Measurements from ENCODE around the gene COL26A1. TPM values are rescaled to one million over a fixed set of nuclear protein-coding genes. Genes with fewer than 3 reads are reported as not detected.
A peak's percentile ranks its signal among the peaks of the same experiment; 100 is the strongest.

The COL26A1 gene
- total RNA-seq, 1 donor from 2014 or later: not detected

DNA sequence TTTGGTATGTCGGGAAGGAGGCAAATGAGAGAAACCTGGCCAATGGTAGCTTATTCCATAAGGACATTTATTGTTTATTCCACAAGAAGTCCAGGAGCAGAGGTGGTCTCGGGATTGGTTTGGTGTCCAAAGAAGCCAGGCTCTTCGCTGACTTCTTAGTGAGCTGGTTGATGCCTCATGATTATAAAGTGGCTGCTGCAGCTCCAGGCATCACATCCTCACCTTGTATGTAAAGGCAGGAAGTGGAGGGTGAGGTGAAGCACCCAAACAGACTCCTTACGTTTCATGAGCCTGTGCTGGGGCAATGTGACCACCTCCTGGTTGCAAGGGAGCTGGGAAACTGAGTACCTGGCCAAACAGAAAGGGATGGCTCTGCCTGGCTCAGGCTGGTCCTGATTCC, 174.0 kb downstream of the COL26A1 start:
- intact Hi-C loops (cut with DNase I): loop anchor here (10.0 kb wide), 1 partner anchor 162 kb away; no protein-coding TSS in a partner anchor

DNA sequence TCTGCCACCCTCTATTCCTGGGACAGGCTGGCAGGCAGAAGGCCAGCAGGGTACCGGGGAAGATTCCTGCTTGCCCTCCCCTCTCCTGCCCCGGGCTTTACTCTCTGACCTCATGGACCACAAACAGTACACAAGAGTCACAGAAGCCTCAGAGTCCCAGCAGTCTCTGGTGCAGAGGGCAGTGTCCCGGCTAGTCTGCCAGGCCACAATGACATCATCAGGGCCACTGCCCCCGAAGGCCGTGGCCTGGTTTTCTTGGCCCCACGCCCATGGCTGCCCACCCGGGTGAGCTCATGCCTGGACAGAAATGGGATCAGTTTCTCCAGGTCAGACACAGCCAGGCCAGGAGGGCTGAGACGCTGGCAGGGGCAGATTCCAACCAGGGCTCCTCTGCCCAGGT, 174.5 kb downstream of the COL26A1 start:
- ATAC-seq (ENCODE audit: poor library complexity): no peak
- intact Hi-C loops (cut with DNase I): loop anchor here (10.0 kb wide), 1 partner anchor 162 kb away; no protein-coding TSS in a partner anchor
- no peak for DNase-seq

More for the DNA sequence above, 174.0 kb downstream of the COL26A1 start:
- DNase-seq (no peak), ATAC-seq (ENCODE audit: poor library complexity) (no peak)

GRCh38 chr7:101537935-101538595, 175.4 kb downstream of the COL26A1 start:
- no peak for ATAC-seq (ENCODE audit: poor library complexity)
- intact Hi-C loops (cut with DNase I): loop anchor here (10.0 kb wide), 1 partner anchor 163 kb away; no protein-coding TSS in a partner anchor
- no peak for DNase-seq

GRCh38 chr7:101538596-101539459, 176.2 kb downstream of the COL26A1 start:
- intact Hi-C loops (cut with DNase I): loop anchor here (10.0 kb wide), 1 partner anchor 164 kb away; no protein-coding TSS in a partner anchor
- ATAC-seq (ENCODE audit: poor library complexity) (peak; percentile 72), DNase-seq (peak; percentile 74)

- peak; percentile 13 for DNase-seq
- no peak for ATAC-seq (ENCODE audit: poor library complexity)
- intact Hi-C loops (cut with DNase I): loop anchor here (10.0 kb wide), 1 partner anchor 165 kb away; no protein-coding TSS in a partner anchor
Measured at GRCh38 chr7:101539784-101540183, 177.1 kb downstream of the COL26A1 start.

- DNase-seq (peak; percentile 57), ATAC-seq (ENCODE audit: poor library complexity) (peak; percentile 55)
- intact Hi-C loops (cut with DNase I): loop anchor here (2.0 kb wide), 1 partner anchor 730 kb away; no protein-coding TSS in a partner anchor
Measured at GRCh38 chr7:101542527-101543241, 180.0 kb downstream of the COL26A1 start.

GRCh38 chr7:101543242-101543766, 180.6 kb downstream of the COL26A1 start:
- no peak for DNase-seq
- ATAC-seq (ENCODE audit: poor library complexity): no peak
- intact Hi-C loops (cut with DNase I): loop anchor here (2.0 kb wide), 1 partner anchor 729 kb away; no protein-coding TSS in a partner anchor

DNA sequence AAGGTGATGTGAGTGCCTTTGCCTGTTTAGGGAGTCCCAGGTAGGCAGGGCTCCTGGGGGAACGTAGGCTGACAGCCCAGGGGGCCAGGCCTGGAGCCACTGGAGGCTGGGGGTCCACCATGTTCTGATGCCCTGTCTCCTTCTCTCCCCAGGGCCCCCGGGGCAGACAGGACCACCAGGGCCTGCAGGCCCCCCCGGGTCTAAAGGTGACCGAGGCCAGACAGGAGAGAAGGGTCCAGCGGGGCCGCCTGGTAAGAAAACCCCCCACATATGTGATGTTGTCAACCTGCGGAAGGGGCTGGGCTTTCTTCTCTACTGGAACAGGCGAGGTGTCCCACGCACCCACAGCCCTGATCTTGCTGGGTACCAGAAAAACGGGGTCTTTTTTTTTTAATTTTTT, 181.2 kb downstream of the COL26A1 start:
- DNase-seq: peak; percentile 19
- ATAC-seq (ENCODE audit: poor library complexity): no peak
- intact Hi-C loops (cut with DNase I): loop anchor here (2.0 kb wide), 1 partner anchor 729 kb away; no protein-coding TSS in a partner anchor

DNA sequence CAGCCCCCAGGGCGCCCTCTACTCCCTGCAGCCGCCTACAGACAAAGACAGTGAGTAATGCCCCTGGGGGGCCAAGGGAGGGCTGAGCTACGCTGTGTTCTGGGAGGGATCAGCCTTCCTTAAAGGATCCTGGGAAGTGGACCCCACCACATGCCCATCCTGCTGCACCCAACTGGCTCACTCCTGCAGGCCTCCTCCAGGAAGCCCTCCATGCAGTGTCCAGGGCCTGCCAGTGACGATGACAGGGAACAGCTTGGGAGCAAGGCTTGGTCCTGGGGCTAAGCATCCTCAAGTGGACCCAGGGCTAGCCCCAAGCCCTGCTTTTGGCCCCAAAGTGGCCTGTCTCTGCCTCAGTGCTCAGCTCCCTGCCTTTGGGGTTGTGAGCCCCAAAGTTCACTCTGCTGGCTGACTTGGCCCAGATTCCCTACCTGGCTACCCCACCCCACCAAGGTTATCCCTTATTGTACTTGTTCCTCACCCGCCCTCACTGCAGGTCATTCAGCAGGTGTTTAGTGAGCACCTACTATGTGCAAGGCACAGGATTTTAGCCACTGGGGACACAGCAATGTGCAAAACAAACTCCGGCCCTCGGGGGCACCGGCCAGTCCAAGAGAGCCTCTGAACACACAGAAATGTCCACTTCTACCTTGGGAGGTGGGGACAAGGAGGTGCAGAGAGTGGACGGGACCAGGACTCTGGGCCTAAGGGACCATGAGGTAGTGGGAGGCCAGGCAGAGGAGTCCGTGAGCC, 182.9 kb downstream of the COL26A1 start:
- intact Hi-C loops (cut with DNase I): no loop called here
- ATAC-seq (ENCODE audit: poor library complexity) (no peak), DNase-seq (peak; percentile 17)

- ATAC-seq (ENCODE audit: poor library complexity) (no peak), DNase-seq (no peak)
- intact Hi-C loops (cut with DNase I): no loop called here
Measured at GRCh38 chr7:101546308-101546936, 183.7 kb downstream of the COL26A1 start.

- no peak for ATAC-seq (ENCODE audit: poor library complexity)
- peak; percentile 29 for DNase-seq
- intact Hi-C loops (cut with DNase I): no loop called here
Measured at GRCh38 chr7:101547022-101547915, 184.6 kb downstream of the COL26A1 start.

DNA sequence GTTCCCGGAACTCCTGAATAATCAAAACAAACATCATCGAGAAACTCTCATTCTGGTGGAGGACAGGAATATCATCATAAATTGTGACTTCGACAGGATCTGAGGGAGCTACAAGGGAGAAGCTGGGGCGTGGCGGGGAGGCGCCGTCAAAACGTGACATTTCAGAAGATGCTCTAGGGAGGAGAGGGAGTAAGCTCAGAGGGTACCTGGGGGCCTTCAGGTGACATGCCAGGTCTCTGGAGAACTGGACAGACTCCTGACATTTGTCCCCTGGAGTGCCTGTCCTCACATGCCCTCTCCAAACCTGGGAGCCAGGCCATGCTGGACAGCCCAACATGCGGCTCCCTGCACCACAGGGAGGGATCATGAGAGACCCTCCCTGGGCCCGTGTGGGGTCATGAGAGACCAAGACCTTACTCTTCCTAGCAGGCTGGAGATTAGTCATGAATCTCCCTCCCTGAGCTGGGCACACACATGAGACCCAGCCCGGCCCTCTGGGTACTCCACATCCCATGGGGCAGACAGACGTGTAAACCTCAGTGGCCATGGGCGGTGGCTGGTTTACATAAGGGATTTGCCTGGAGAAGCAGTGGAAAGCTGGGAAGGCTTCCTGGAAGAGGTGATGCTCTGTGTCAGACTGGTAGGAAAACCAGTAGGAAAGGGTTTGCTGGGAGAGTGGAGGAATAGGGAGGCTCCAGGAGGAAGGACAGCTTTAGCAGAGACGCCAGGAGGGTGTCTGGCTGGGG, 185.4 kb downstream of the COL26A1 start:
- ATAC-seq (ENCODE audit: poor library complexity) (no peak), DNase-seq (peak; percentile 13)
- intact Hi-C loops (cut with DNase I): no loop called here

- intact Hi-C loops (cut with DNase I): no loop called here
- ATAC-seq (ENCODE audit: poor library complexity): no peak
- peak; percentile 3 for DNase-seq
Measured at GRCh38 chr7:101549734-101550133, 187.1 kb downstream of the COL26A1 start.

DNA sequence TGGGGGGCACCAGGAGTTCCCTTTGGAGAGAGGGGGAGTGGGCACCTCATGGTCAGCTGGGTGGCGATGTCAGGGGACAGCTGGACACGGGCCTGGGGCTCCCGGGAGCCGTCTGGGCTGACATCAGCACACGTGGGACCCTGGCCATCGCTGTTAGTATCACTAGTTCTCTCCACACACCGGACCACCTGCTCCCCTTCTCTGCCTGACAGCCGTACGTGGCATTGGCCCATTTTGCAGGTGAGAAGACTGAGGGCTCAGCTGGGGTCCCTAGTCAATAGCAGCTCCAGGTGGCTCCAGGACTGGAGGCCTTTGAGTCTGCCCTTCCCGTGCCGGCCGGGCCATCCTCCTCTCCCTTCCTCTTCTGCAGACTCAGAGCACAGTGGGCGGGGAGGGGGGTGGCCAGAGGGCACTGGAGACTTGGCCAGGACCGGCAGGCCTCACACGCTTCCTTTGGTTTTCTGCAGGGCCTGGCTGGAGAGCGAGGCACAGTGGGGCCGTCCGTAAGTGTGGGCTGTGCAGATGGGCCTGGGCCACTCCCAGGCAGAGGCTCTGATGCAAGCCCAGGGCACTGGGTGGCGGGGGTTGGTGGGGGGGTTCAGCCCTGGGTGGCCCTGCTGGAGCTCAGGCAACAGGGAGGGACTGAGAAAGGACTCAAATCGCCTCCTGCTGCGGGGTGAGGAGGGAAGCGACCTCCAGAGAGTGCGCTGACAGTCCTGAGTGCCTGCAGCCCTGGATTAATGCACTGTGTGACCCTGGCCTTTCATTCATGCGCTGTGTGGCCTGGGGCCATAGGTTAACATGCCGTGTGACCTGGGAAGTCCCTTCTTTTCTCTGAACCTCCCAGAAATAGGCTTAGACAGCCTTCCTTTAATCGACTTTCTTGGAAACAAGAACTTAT, 188.2 kb downstream of the COL26A1 start:
- DNase-seq (peak; percentile 12), ATAC-seq (ENCODE audit: poor library complexity) (no peak)
- intact Hi-C loops (cut with DNase I): no loop called here

Measured in Right ventricle myocardium superior (tissue), 1 donor.